ENCODE measurements around the gene RNU2-63P. TPM values are rescaled to one million over a fixed set of nuclear protein-coding genes. Genes with fewer than 3 reads are reported as not detected.
"Not testable (repeated sequence)": the region's sequence is repeated elsewhere in the genome, so short reads cannot be mapped to it uniquely, and the experiment has no call there.

The RNU2-63P gene
- total and polyA plus RNA-seq, 2 of the 8 experiments (the other 6 are each of a cell fraction or from before 2014, with no cell fraction given): 6.6 TPM; not detected in 1

DNA sequence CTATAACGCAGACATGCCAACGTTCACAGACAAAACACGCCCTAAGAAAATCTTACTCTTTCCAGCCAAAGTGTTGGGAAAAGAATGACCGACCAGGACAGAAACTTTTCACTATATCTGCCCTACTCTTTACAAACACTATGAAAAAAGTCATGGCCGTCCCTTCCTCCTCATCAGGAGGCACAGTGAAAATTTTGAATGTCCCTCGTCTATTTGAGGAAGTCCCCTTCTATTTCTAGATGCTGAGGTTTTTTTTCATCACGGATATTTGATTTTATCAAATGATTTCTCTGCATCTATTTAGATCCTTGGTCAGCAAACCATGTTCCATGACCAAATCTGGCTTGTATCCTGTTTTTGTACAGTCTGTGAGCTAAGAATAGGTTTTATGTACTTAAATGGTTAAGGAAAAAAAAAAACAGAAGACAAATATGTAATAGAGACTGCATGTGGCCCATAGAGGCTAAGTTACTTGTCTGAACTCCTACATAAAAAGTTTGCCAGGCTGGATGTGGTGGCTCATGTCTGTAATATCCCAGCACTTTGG, 22.0 kb downstream of the RNU2-63P start:
- FAIRE-seq; H4K8ac ChIP-seq (ENCODE audit: extremely low read depth, insufficient read depth, low read length); H2BK12ac ChIP-seq (ENCODE audit: low read depth, low read length); H2BK20ac ChIP-seq (ENCODE audit: low read length); H3K4me2 ChIP-seq (ENCODE audit: insufficient read depth in 1 of 2, low read depth in 2 of 2, low read length in 2 of 2); H3K4me1 ChIP-seq (replicated peaks in 1 of 4; ENCODE audit: control insufficient read depth in 3 of 4, insufficient read depth in 4 of 4, low read length in 3 of 4); DNase-seq (ENCODE audit: low read depth in 1 of 2, low spot score in 2 of 2); H3K27me3 ChIP-seq (replicated peaks in 1 of 4; ENCODE audit: control insufficient read depth in 3 of 4, extremely low read depth in 1 of 4, insufficient read depth in 3 of 4, low read length in 3 of 4); H4K5ac ChIP-seq (ENCODE audit: insufficient read length, low read depth, low read length); H4K91ac ChIP-seq (replicated peaks; ENCODE audit: insufficient read length, low read length); H3K79me1 ChIP-seq (ENCODE audit: low read depth, low read length); H3K4me3 ChIP-seq (ENCODE audit: extremely low read depth in 1 of 4, insufficient read depth in 2 of 4, low read depth in 3 of 4, low read length in 4 of 4); H2BK15ac ChIP-seq (ENCODE audit: low read length); H3K18ac ChIP-seq (ENCODE audit: extremely low read depth, low read length); H3K79me2 ChIP-seq (ENCODE audit: control insufficient read depth in 1 of 2, insufficient read depth in 2 of 2, low read length in 2 of 2); H3K14ac ChIP-seq (ENCODE audit: insufficient read length); H3K23me2 ChIP-seq (ENCODE audit: low read depth, low read length); H3K4ac ChIP-seq (replicated peaks; ENCODE audit: insufficient read length, low read depth, low read length); H2BK5ac ChIP-seq (ENCODE audit: low read depth, low read length); H3K56ac ChIP-seq (replicated peaks; ENCODE audit: insufficient read length, low read depth, low read length); POLR2A ChIA-PET (ENCODE audit: partially characterized antibody); H3K9ac ChIP-seq (replicated peaks in 1 of 4; ENCODE audit: extremely low read depth in 1 of 4, low read depth in 3 of 4, low read length in 3 of 4); H2BK120ac ChIP-seq (replicated peaks; ENCODE audit: low read depth, low read length); H2AK5ac ChIP-seq (ENCODE audit: low read depth, low read length); H3K27ac ChIP-seq (ENCODE audit: low read depth, low read length); H3K23ac ChIP-seq (ENCODE audit: insufficient read length); H3K36me3 ChIP-seq (ENCODE audit: control insufficient read depth in 2 of 4, insufficient read depth in 4 of 4, low read length in 3 of 4); CTCF ChIA-PET (ENCODE audit: partially characterized antibody); H2AFZ ChIP-seq (ENCODE audit: low read length); H3K9me3 ChIP-seq (ENCODE audit: insufficient read depth in 2 of 2, low read depth in 1 of 2, low read length in 1 of 2); H4K20me1 ChIP-seq (replicated peaks in 1 of 2; ENCODE audit: control insufficient read depth in 1 of 2, insufficient read depth in 2 of 2, low read length in 2 of 2): not testable (repeated sequence)
- WGBS, 2 experiments (ENCODE audit: extremely low coverage in 1 of 2, insufficient coverage in 1 of 2, insufficient read length in 1 of 2, insufficient replicate concordance in 2 of 2, low coverage in 1 of 2, low lambda C conversion rate in 2 of 2, missing lambda C conversion rate in 1 of 2): 78% methylated on average over 7 of the region's 7 CpGs; no CpG with 5 or more reads in 1 of the 2 experiments

DNA sequence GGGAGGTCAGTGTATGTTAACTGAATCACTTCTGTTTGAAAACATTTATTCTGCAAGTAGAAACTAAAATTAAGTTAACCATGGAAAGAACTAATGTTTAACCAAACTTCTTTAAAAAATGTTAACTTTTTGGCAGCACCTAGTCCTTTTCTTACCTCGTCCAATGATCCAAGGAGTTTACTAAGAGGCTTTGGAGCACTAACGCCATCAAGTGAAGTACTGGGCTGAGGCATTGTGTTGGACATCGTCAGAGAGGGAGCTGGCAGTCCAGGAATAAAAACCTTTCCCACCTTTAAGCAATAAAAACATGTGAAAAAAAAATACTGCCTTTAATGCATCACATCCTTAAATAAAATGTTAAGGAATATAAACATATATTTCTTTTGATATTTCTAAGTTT, 23.8 kb downstream of the RNU2-63P start:
- H3K23ac ChIP-seq (ENCODE audit: insufficient read length); H3K23me2 ChIP-seq (ENCODE audit: low read depth, low read length); H4K8ac ChIP-seq (ENCODE audit: extremely low read depth, insufficient read depth, low read length); DNase-seq (ENCODE audit: low read depth in 1 of 2, low spot score in 2 of 2); CTCF ChIA-PET (ENCODE audit: partially characterized antibody); H2BK120ac ChIP-seq (replicated peaks; ENCODE audit: low read depth, low read length); H3K27ac ChIP-seq (ENCODE audit: low read depth, low read length); H4K20me1 ChIP-seq (replicated peaks in 1 of 2; ENCODE audit: control insufficient read depth in 1 of 2, insufficient read depth in 2 of 2, low read length in 2 of 2); H3K4ac ChIP-seq (replicated peaks; ENCODE audit: insufficient read length, low read depth, low read length); H3K18ac ChIP-seq (ENCODE audit: extremely low read depth, low read length); H3K36me3 ChIP-seq (ENCODE audit: control insufficient read depth in 2 of 4, insufficient read depth in 4 of 4, low read length in 3 of 4); H3K79me1 ChIP-seq (ENCODE audit: low read depth, low read length); H3K79me2 ChIP-seq (ENCODE audit: control insufficient read depth in 1 of 2, insufficient read depth in 2 of 2, low read length in 2 of 2); H4K91ac ChIP-seq (replicated peaks; ENCODE audit: insufficient read length, low read length); FAIRE-seq; H2BK15ac ChIP-seq (ENCODE audit: low read length); H4K5ac ChIP-seq (ENCODE audit: insufficient read length, low read depth, low read length); H2AK5ac ChIP-seq (ENCODE audit: low read depth, low read length); H3K14ac ChIP-seq (ENCODE audit: insufficient read length); H3K27me3 ChIP-seq (replicated peaks in 1 of 4; ENCODE audit: control insufficient read depth in 3 of 4, extremely low read depth in 1 of 4, insufficient read depth in 3 of 4, low read length in 3 of 4); H2BK5ac ChIP-seq (ENCODE audit: low read depth, low read length); H2BK12ac ChIP-seq (ENCODE audit: low read depth, low read length); H3K9me3 ChIP-seq (ENCODE audit: insufficient read depth in 2 of 2, low read depth in 1 of 2, low read length in 1 of 2); H3K4me2 ChIP-seq (ENCODE audit: insufficient read depth in 1 of 2, low read depth in 2 of 2, low read length in 2 of 2); H3K4me1 ChIP-seq (replicated peaks in 1 of 4; ENCODE audit: control insufficient read depth in 3 of 4, insufficient read depth in 4 of 4, low read length in 3 of 4); H2AFZ ChIP-seq (ENCODE audit: low read length); H3K4me3 ChIP-seq (ENCODE audit: extremely low read depth in 1 of 4, insufficient read depth in 2 of 4, low read depth in 3 of 4, low read length in 4 of 4); H3K9ac ChIP-seq (replicated peaks in 1 of 4; ENCODE audit: extremely low read depth in 1 of 4, low read depth in 3 of 4, low read length in 3 of 4); H2BK20ac ChIP-seq (ENCODE audit: low read length); POLR2A ChIA-PET (ENCODE audit: partially characterized antibody); H3K56ac ChIP-seq (replicated peaks; ENCODE audit: insufficient read length, low read depth, low read length): not testable (repeated sequence)
- WGBS, 2 experiments (ENCODE audit: extremely low coverage in 1 of 2, insufficient coverage in 1 of 2, insufficient read length in 1 of 2, insufficient replicate concordance in 2 of 2, low coverage in 1 of 2, low lambda C conversion rate in 2 of 2, missing lambda C conversion rate in 1 of 2): no CpG with 5 or more reads among the region's 3 CpGs

Data from H1 (cell line).